ENCODE results near the gene SAP30. TPM values are rescaled to one million over a fixed set of nuclear protein-coding genes. Genes with fewer than 3 reads are reported as not detected.
A peak's percentile ranks its signal among the peaks of the same experiment; 100 is the strongest.

SAP30 gene
- total and polyA plus RNA-seq, 2 of the 4 experiments (the other 2 are of a cell fraction): 3.8 to 11.7 TPM

- WGBS, 2 experiments (ENCODE audit: extremely low coverage in 2 of 2, insufficient read length in 1 of 2): no CpG with 5 or more reads among the region's 5 CpGs
- Histone ChIP-seq H3K36me3 (ENCODE audit: control insufficient read depth, insufficient read depth, low read length) (peaks cover 6% of the 10 kb centered on the region), H2AFZ (replicated peaks; ENCODE audit: low read length, poor library complexity) (no peak overlapping the region), H4K91ac (ENCODE audit: insufficient read depth, low read depth, low read length) (no peak overlapping the region), H3K4me3 (ENCODE audit: insufficient read depth, low read depth, low read length) (no peak overlapping the region), H3K4me2 (ENCODE audit: low read depth, low read length) (no peak overlapping the region), H2BK15ac (ENCODE audit: low read depth, low read length) (no peak overlapping the region), H3K4me1 (ENCODE audit: control insufficient read depth, insufficient read depth, low read length) (no peaks in the 10 kb centered on the region), H2BK5ac (ENCODE audit: low read depth, low read length, poor library complexity, severe bottlenecking) (no peak overlapping the region), H3K14ac (replicated peaks; ENCODE audit: low read depth, low read length) (no peak overlapping the region), H3K27ac (ENCODE audit: insufficient read depth, low read length) (no peak overlapping the region), H3K9me1 (ENCODE audit: insufficient read depth, low read length) (no peaks in the 10 kb centered on the region), H3K23ac (ENCODE audit: low read depth, low read length) (no peak overlapping the region), H3K4ac (ENCODE audit: low read depth, low read length) (no peak overlapping the region), H3K18ac (ENCODE audit: low read depth, low read length) (no peak overlapping the region), H4K5ac (ENCODE audit: low read depth, low read length) (no peak overlapping the region), H3K56ac (ENCODE audit: extremely low read depth, insufficient read depth, low read length) (no peak overlapping the region), H4K8ac (ENCODE audit: low read depth in 2 of 2, low read length in 2 of 2) (no peak overlapping the region), H3K9me3 (ENCODE audit: control insufficient read depth, insufficient read depth, low read length) (no peaks in the 10 kb centered on the region), H2BK20ac (ENCODE audit: low read depth, low read length) (no peak overlapping the region), H3K9ac (ENCODE audit: low read depth, low read length) (no peak overlapping the region), H2AK5ac (ENCODE audit: low read depth, low read length) (no peak overlapping the region), H3K79me1 (ENCODE audit: low read depth in 1 of 2, low read length in 2 of 2) (no peaks in the 10 kb centered on the region; a peak in 2 of 4 replicates), H3K27me3 (ENCODE audit: control insufficient read depth, insufficient read depth, low read length) (no peaks in the 10 kb centered on the region), H4K20me1 (ENCODE audit: insufficient read depth, low read length) (no peaks in the 10 kb centered on the region), H2AK9ac (replicated peaks; ENCODE audit: low read depth, low read length, poor library complexity) (no peak overlapping the region), H2BK120ac (ENCODE audit: low read depth, low read length) (no peak overlapping the region)
- TF ChIP-seq RAD21 (IDR thresholded peaks at IDR 0.05; ENCODE audit: low read length) (no peak), USF2 (IDR thresholded peaks at IDR 0.05; ENCODE audit: low read depth, low read length) (no peak), RCOR1 (IDR thresholded peaks at IDR 0.05; ENCODE audit: insufficient replicate concordance, low read length) (no peak), BHLHE40 (IDR thresholded peaks at IDR 0.05; ENCODE audit: low read depth, low read length) (no peak), ELK1 (IDR thresholded peaks at IDR 0.05; ENCODE audit: borderline replicate concordance, low read depth, low read length) (no peak), MAFK (IDR thresholded peaks at IDR 0.05; ENCODE audit: low read depth, low read length) (no peak), SMC3 (IDR thresholded peaks at IDR 0.05; ENCODE audit: low read depth, low read length) (no peak), FOS (IDR thresholded peaks at IDR 0.05; ENCODE audit: low read depth, low read length) (no peak), CTCF (conservative IDR thresholded peaks at IDR 0.05; ENCODE audit: low read depth, low read length) (no peak), NFE2L2 (IDR thresholded peaks at IDR 0.05; ENCODE audit: low read depth, low read length) (no peak), MAZ (IDR thresholded peaks at IDR 0.05; ENCODE audit: borderline replicate concordance, low read depth, low read length) (no peak), CEBPB (IDR thresholded peaks at IDR 0.05; ENCODE audit: low read depth, low read length) (no peak), RFX5 (IDR thresholded peaks at IDR 0.05; ENCODE audit: low read depth, low read length) (no peak), CHD1 (IDR thresholded peaks at IDR 0.05; ENCODE audit: low read depth, low read length) (no peak), POLR2A (IDR thresholded peaks at IDR 0.05; ENCODE audit: low read depth, low read length) (no peak)
- ChIA-PET POLR2A (ENCODE audit: unreplicated experiment) (no interaction called here), CTCF (no interaction called here)
- intact Hi-C loops (cut with micrococcal nuclease): no loop called here
- DNase-seq (peak; percentile 7), ATAC-seq (ENCODE audit: low read depth) (0 out of 2 replicates have a peak, but pooled peaks have one; percentile 12)
- in situ Hi-C loops (cut with MboI; ENCODE audit: low sequenced_read_pairs): no loop called here
- no TSS peak for BruUV-seq (replicated peaks)
- dilution Hi-C loops (cut with HindIII; ENCODE audit: low sequenced_read_pairs, unreplicated experiment): no loop called here
Measured at GRCh38 chr4:173328236-173328901, 42.4 kb upstream of the SAP30 start.
